Esophagus muscularis mucosa (tissue), 4 donors: ENCODE measurements around the gene ARHGEF35. TPM values are rescaled to one million over a fixed set of nuclear protein-coding genes. Genes with fewer than 3 reads are reported as not detected.
"Not testable (repeated sequence)": the region's sequence is repeated elsewhere in the genome, so short reads cannot be mapped to it uniquely, and the experiment has no call there.

Experiments
- DNase-seq: peaks from one replicate; pipeline ENCODE4 v3.0.0-alpha.2; 2017; ENCODE audit errors: extremely low spot score
- H3K27ac ChIP-seq, 4 donors: fragments of 200-600 bp; sonication (generic); replicated peaks in 1 of 4; 1 replicate in 3 of 4; 2 replicates in 1 of 4; pipeline ENCODE4 v1.5.1; 2016 to 2019; ENCODE audit warnings: mild to moderate bottlenecking in 1 of 4
- H3K27me3 ChIP-seq, 4 donors: fragments of 200-600 bp; sonication (generic); one replicate each; pipeline versions ENCODE4 v1.5.1 to v1.6.0; 2016 to 2019
- H3K36me3 ChIP-seq, 4 donors: fragments of 200-600 bp; sonication (generic); one replicate each; pipeline ENCODE4 v1.5.1; 2016 to 2019
- H3K4me1 ChIP-seq, 4 donors: fragments of 200-600 bp; sonication (generic); one replicate each; pipeline ENCODE4 v1.5.1; 2016 to 2019
- H3K4me3 ChIP-seq, 4 donors: fragments of 200-600 bp; sonication (generic); 1 replicate in 2 of 4; 2 replicates in 2 of 4; pipeline ENCODE4 v1.5.1; 2016 to 2019; ENCODE audit warnings: mild to moderate bottlenecking in 4 of 4, moderate library complexity in 1 of 4
- H3K9me3 ChIP-seq, 4 donors: fragments of 200-600 bp; sonication (generic); 1 replicate in 3 of 4; 2 replicates in 1 of 4; pipeline ENCODE4 v1.5.1; 2016 to 2019
- WGBS: methylation state at CpG from one replicate; pipeline ENCODE4 v1.1.5; 2018; 5-methylcytosine and 5-hydroxymethylcytosine counted together
- intact Hi-C: fragments of 100-400 bp; cut with DNase I; formaldehyde crosslinking; loops from one replicate; pipeline ENCODE4 v1.15.1; 2023
- total RNA-seq, 4 donors: library from RNA; depleted of rRNA; stranded (reverse); fragments of >200 nt; gene quantifications; one replicate each; pipeline versions ENCODE4 v1.1.0 to v1.2.1, GENCODE V29; 2016

Gene ARHGEF35
- total RNA-seq, 4 donors from 2014 or later = 1.5 to 4.0 (median 1.8) TPM

GRCh38 chr7:144205306-144205705, 9.7 kb upstream of the ARHGEF35 start:
- H3K27me3 ChIP-seq, intact Hi-C loops, H3K4me3 ChIP-seq, DNase-seq, H3K36me3 ChIP-seq, H3K9me3 ChIP-seq, H3K27ac ChIP-seq, H3K4me1 ChIP-seq: not testable (repeated sequence)
- no CpG with 5 or more reads among the region's 5 CpGs for WGBS

GRCh38 chr7:144203086-144203485, 7.5 kb upstream of the ARHGEF35 start:
- intact Hi-C loops, DNase-seq, H3K4me1 ChIP-seq, H3K27me3 ChIP-seq, H3K36me3 ChIP-seq, H3K27ac ChIP-seq, H3K4me3 ChIP-seq, H3K9me3 ChIP-seq: not testable (repeated sequence)
- no CpG with 5 or more reads among the region's 3 CpGs for WGBS

- DNase-seq, H3K27ac ChIP-seq, H3K4me3 ChIP-seq, H3K36me3 ChIP-seq, intact Hi-C loops, H3K9me3 ChIP-seq, H3K4me1 ChIP-seq, H3K27me3 ChIP-seq: not testable (repeated sequence)
- WGBS = no CpG with 5 or more reads among the region's 1 CpG
These were observed 6.3 kb upstream of the ARHGEF35 start for GRCh38 chr7:144201978-144202377.

GRCh38 chr7:144198934-144199333, 3.3 kb upstream of the ARHGEF35 start:
- H3K4me3 ChIP-seq, H3K27ac ChIP-seq, H3K4me1 ChIP-seq, intact Hi-C loops, H3K9me3 ChIP-seq, DNase-seq, H3K36me3 ChIP-seq, H3K27me3 ChIP-seq: not testable (repeated sequence)
- WGBS = 45% methylated on average over 3 of the region's 4 CpGs

GRCh38 chr7:144194453-144194852, 1.2 kb downstream of the ARHGEF35 start:
- H3K4me1 ChIP-seq, H3K9me3 ChIP-seq, H3K4me3 ChIP-seq, H3K36me3 ChIP-seq, intact Hi-C loops, H3K27me3 ChIP-seq, H3K27ac ChIP-seq, DNase-seq: not testable (repeated sequence)
- WGBS = no CpG with 5 or more reads among the region's 6 CpGs

GRCh38 chr7:144193782-144194181, 1.9 kb downstream of the ARHGEF35 start:
- H3K27me3 ChIP-seq, intact Hi-C loops, H3K9me3 ChIP-seq, H3K4me3 ChIP-seq, H3K4me1 ChIP-seq, H3K36me3 ChIP-seq, DNase-seq, H3K27ac ChIP-seq: not testable (repeated sequence)
- WGBS = no CpG with 5 or more reads among the region's 11 CpGs

GRCh38 chr7:144188578-144189171, 7.0 kb downstream of the ARHGEF35 start:
- WGBS = no CpG with 5 or more reads among the region's 3 CpGs
- DNase-seq, H3K36me3 ChIP-seq, intact Hi-C loops, H3K4me1 ChIP-seq, H3K27ac ChIP-seq, H3K9me3 ChIP-seq, H3K27me3 ChIP-seq, H3K4me3 ChIP-seq: not testable (repeated sequence)

- H3K4me3 ChIP-seq, H3K36me3 ChIP-seq, H3K27ac ChIP-seq, H3K9me3 ChIP-seq, DNase-seq, H3K4me1 ChIP-seq, H3K27me3 ChIP-seq, intact Hi-C loops: not testable (repeated sequence)
- no CpG with 5 or more reads among the region's 5 CpGs for WGBS
These were observed 7.8 kb downstream of the ARHGEF35 start for GRCh38 chr7:144187848-144188247.

- H3K4me3 ChIP-seq = not testable (repeated sequence)
- no CpG with 5 or more reads among the region's 19 CpGs for WGBS
These were observed 12.5 kb downstream of the ARHGEF35 start, which contains the start of gene CTAGE4 for GRCh38 chr7:144183166-144183565. CTAGE4 (plus strand) TSS chr7:144183466; CDS start chr7:144183504, 38 bp downstream.

GRCh38 chr7:144179165-144179479, 16.5 kb downstream of the ARHGEF35 start:
- not testable (repeated sequence) for H3K27me3 ChIP-seq
- no CpG with 5 or more reads among the region's 2 CpGs for WGBS

More at GRCh38 chr7:144183166-144183565, 12.5 kb downstream of the ARHGEF35 start, which contains the start of gene CTAGE4:
- DNase-seq, H3K9me3 ChIP-seq, H3K27ac ChIP-seq, H3K4me1 ChIP-seq, H3K27me3 ChIP-seq, H3K36me3 ChIP-seq, intact Hi-C loops: not testable (repeated sequence)

More at GRCh38 chr7:144179165-144179479, 16.5 kb downstream of the ARHGEF35 start:
- H3K4me1 ChIP-seq, H3K4me3 ChIP-seq, H3K36me3 ChIP-seq, H3K9me3 ChIP-seq, H3K27ac ChIP-seq, DNase-seq: not testable (repeated sequence)
- intact Hi-C loops = loop anchor here (10.0 kb wide), 1 partner anchor 216 kb away; no protein-coding TSS in a partner anchor
